Gastrocnemius medialis (tissue), 4 donors: ENCODE measurements around the gene MT1B.

Experiments used
- CTCF ChIP-seq, 5 experiments: fragments of 450-650 bp in 3 of 5; fragments of 200-600 bp in 2 of 5; sonication (generic) in 2 of 5; IDR thresholded peaks in 4 of 5; conservative IDR thresholded peaks in 1 of 5; 1 replicate in 4 of 5; 2 replicates in 1 of 5; pipeline ENCODE4 v1.5.1; 2016 to 2019; ENCODE audit warnings: antibody characterized with exemption in 5 of 5, mild to moderate bottlenecking in 3 of 5, moderate library complexity in 3 of 5
- POLR2A ChIP-seq, 2 donors: fragments of 450-650 bp; IDR thresholded peaks; one replicate each; pipeline ENCODE4 v1.6.1; 2017; ENCODE audit warnings: antibody characterized with exemption in 2 of 2, mild to moderate bottlenecking in 2 of 2, moderate library complexity in 2 of 2

GRCh38 chr16:56700195-56700594 is 48.5 kb downstream of the MT1B start:
- TF ChIP-seq CTCF (IDR thresholded peaks at IDR 0.05 in 4 of 5, conservative IDR thresholded peaks at IDR 0.05 in 1 of 5): no peak
- TF ChIP-seq POLR2A (IDR thresholded peaks at IDR 0.05): no peak
